HG02938 (cell line): Measurements from ENCODE around the gene PROSER3.
A peak's percentile ranks its signal among the peaks of the same experiment; 100 is the strongest.

Source experiments
- ATAC-seq: cut with Tn5 transposase; IDR thresholded peaks from one replicate; pipeline ENCODE4 v1.9.1; 2021; ENCODE audit warnings: mild to moderate bottlenecking, moderate library complexity; ENCODE audit not compliant: unreplicated experiment

The PROSER3 gene

GRCh38 chr19:35775298-35776101, 17.5 kb downstream of the PROSER3 start, which contains the start of gene ARHGAP33:
Gene ARHGAP33, plus strand, starts transcription at chr19:35775564. Its CDS starts 95 bp downstream, at chr19:35775659.
- peak; percentile 90 for ATAC-seq

GRCh38 chr19:35776102-35776788, 18.3 kb downstream of the PROSER3 start:
- ATAC-seq: no peak

- ATAC-seq: no peak
These were observed 19.3 kb downstream of the PROSER3 start for GRCh38 chr19:35777086-35777841.

- ATAC-seq: no peak
These were observed 20.0 kb downstream of the PROSER3 start for GRCh38 chr19:35777961-35778360.

GRCh38 chr19:35779033-35779432, 21.1 kb downstream of the PROSER3 start:
- no peak for ATAC-seq

- no peak for ATAC-seq
These were observed 22.1 kb downstream of the PROSER3 start for GRCh38 chr19:35780058-35780457.

GRCh38 chr19:35780717-35781116, 22.7 kb downstream of the PROSER3 start:
- no peak for ATAC-seq

GRCh38 chr19:35781650-35782049, 23.7 kb downstream of the PROSER3 start:
- no peak for ATAC-seq

GRCh38 chr19:35782589-35782988, 24.6 kb downstream of the PROSER3 start:
- no peak for ATAC-seq

- ATAC-seq: no peak
These were observed 25.8 kb downstream of the PROSER3 start for GRCh38 chr19:35783469-35784434.

- ATAC-seq: no peak
These were observed 26.7 kb downstream of the PROSER3 start for GRCh38 chr19:35784503-35785338.

- ATAC-seq: no peak
These were observed 27.3 kb downstream of the PROSER3 start for GRCh38 chr19:35785339-35785627.

GRCh38 chr19:35786299-35787160, 28.6 kb downstream of the PROSER3 start:
- ATAC-seq: no peak

- no peak for ATAC-seq
These were observed 29.3 kb downstream of the PROSER3 start for GRCh38 chr19:35787227-35787799.

- ATAC-seq: no peak
These were observed 30.4 kb downstream of the PROSER3 start for GRCh38 chr19:35788205-35788960.

- ATAC-seq: no peak
These were observed 31.4 kb downstream of the PROSER3 start for GRCh38 chr19:35789195-35789977.
